Suprapubic skin (tissue), 4 donors: ENCODE data around the gene TNFRSF8.

Source experiments
- EP300 ChIP-seq: sonication (generic); formaldehyde crosslinking; IDR thresholded peaks from one replicate; pipeline ENCODE4 v1.6.1; 2017; ENCODE audit warnings: antibody characterized with exemption
- POLR2A ChIP-seq, 2 donors: fragments of 450-650 bp; IDR thresholded peaks; one replicate each; pipeline ENCODE4 v1.6.1; 2017; ENCODE audit warnings: antibody characterized with exemption in 2 of 2, mild to moderate bottlenecking in 2 of 2, moderate library complexity in 2 of 2
- POLR2AphosphoS5 ChIP-seq, 3 donors: sonication (generic); formaldehyde crosslinking; IDR thresholded peaks; one replicate each; pipeline ENCODE4 v1.6.1; 2017; ENCODE audit warnings: antibody characterized with exemption in 3 of 3
- TF ChIP-seq, protein P1 (sequence below), 2 donors: fragments of 200-600 bp in 1 of 2; fragments of 450-650 bp in 1 of 2; sonication (generic) in 1 of 2; IDR thresholded peaks; one replicate each; pipeline ENCODE4 v1.5.1; 2016 to 2019; ENCODE audit warnings: antibody characterized with exemption in 2 of 2, mild to moderate bottlenecking in 1 of 2, moderate library complexity in 1 of 2

GRCh38 chr1:12104417-12104816 lies 41.3 kb downstream of the TNFRSF8 start:
- TF ChIP-seq EP300 (no peak), POLR2A (IDR thresholded peaks at IDR 0.05) (no peak), POLR2AphosphoS5 (IDR thresholded peaks at IDR 0.05) (no peak)
- TF ChIP-seq, protein P1, sequence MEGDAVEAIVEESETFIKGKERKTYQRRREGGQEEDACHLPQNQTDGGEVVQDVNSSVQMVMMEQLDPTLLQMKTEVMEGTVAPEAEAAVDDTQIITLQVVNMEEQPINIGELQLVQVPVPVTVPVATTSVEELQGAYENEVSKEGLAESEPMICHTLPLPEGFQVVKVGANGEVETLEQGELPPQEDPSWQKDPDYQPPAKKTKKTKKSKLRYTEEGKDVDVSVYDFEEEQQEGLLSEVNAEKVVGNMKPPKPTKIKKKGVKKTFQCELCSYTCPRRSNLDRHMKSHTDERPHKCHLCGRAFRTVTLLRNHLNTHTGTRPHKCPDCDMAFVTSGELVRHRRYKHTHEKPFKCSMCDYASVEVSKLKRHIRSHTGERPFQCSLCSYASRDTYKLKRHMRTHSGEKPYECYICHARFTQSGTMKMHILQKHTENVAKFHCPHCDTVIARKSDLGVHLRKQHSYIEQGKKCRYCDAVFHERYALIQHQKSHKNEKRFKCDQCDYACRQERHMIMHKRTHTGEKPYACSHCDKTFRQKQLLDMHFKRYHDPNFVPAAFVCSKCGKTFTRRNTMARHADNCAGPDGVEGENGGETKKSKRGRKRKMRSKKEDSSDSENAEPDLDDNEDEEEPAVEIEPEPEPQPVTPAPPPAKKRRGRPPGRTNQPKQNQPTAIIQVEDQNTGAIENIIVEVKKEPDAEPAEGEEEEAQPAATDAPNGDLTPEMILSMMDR (IDR thresholded peaks at IDR 0.05), result no peak
